HG03442 (cell line): ENCODE results near the gene HK1.

Source experiments
- ATAC-seq: cut with Tn5 transposase; IDR thresholded peaks from one replicate; pipeline ENCODE4 v1.9.1; 2021; ENCODE audit warnings: mild to moderate bottlenecking, moderate library complexity; ENCODE audit not compliant: unreplicated experiment

Gene HK1

DNA sequence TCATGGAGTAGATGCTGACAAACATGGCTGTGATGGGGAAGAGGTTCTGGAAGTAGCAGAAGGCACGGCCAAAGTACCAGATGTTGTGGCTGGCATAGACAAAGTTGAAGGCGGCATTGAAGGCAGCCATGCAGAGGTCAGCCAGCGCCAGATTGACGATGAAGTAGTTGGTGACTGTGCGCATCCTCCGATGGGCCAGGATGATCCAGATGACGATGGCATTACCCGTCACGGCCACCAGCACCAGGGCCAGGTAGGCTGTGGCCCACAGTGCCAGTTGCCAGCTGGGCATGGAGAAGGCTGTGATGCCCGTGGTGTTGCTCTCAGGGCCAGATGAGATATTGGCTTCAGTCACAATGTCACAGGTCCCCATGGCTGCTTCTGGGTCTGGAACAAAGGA, 137.7 kb downstream of the HK1 start:
- ATAC-seq = no peak

GRCh38 chr10:69416695-69417094, 138.4 kb downstream of the HK1 start, which contains the start of gene TACR2:
TSS of gene TACR2 (minus strand) at chr10:69416918. CDS start at chr10:69416323, 595 bp downstream.
- ATAC-seq = no peak

DNA sequence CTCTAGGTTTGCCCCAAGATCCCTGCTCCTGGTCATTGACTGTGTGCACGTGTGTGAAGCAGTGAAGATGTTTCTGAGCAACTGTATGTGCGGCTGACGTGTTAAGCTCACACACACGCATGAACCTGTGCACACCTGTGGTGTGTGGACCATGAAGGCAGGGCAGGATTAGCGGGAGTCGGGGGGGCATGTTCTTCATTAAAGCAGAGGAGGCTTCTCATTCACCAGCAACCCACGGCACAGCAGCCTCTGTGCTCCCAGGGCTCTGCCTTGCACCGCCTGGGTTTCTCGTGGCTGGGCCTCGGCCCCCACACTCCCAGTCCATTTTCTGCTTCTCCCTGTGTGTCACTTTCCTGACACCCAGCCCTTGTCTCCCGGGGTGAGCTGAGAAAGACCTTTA, 139.2 kb downstream of the HK1 start:
- ATAC-seq = no peak

DNA sequence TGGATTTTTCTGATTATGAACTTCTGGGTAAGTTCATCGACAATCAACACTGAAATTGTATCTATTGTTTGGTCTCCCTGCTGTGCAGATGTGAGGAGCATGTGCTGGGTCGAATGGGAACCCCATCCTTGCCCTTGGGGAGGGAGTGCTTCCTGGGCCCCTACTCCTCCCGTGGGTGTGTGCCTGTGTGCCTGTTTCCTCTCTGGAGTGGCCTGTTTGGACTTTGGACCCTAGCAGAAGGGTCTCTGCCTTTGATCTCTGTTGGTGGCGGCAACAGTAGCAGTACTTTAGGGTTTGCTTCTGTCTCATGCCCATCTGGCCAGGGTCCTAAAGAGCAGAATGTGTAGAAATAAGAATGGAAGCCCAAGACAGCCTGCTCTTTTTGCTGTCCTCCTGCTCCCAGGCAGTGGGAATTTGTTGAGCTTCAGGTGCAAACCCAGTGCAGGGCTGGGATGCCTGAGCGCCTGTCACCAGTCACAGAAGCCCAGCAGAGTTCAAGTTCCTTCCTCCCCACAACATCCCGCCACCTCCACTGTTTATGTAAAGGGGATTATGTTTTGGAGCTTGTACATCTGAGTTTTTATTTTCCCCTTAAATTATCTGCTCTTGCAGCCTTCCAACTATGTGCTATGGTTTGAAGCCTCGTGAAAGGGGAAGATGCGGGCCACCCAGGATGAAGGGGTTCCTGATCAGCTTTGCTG, 139.9 kb downstream of the HK1 start:
- no peak for ATAC-seq

DNA sequence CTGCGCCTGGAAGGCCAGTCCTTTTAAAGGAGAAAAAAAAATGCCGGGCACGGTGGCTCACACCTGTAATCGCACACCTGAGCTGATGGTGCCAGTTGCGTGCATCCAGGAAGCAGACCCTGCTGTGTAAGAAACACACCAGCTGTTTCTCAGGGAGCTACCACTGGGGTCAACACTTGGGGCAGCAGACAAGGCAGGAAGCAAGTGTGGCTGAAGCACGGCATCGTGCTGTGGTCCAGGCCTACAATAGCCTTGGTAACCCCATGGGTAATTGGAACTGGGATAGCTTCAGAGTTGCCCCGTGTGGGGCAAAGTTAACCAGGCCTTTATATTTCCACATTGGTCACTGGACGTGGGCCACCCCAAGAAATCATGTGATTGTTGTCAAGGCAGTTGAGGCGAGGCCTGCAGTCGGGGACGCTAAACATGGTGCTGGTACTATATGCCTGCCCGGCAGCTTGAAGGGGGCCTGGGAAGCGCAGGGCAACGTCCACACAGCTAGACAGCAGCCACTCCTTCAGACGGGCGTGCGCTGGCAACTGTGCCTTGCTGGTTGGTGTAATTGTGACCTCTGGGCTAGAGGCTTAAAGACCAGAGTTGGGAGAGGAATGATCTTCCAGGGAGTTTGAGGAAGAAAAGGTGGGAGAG, 140.9 kb downstream of the HK1 start:
- ATAC-seq = no peak

- no peak for ATAC-seq
Observed at GRCh38 chr10:69419744-69420126, 141.4 kb downstream of the HK1 start.

DNA sequence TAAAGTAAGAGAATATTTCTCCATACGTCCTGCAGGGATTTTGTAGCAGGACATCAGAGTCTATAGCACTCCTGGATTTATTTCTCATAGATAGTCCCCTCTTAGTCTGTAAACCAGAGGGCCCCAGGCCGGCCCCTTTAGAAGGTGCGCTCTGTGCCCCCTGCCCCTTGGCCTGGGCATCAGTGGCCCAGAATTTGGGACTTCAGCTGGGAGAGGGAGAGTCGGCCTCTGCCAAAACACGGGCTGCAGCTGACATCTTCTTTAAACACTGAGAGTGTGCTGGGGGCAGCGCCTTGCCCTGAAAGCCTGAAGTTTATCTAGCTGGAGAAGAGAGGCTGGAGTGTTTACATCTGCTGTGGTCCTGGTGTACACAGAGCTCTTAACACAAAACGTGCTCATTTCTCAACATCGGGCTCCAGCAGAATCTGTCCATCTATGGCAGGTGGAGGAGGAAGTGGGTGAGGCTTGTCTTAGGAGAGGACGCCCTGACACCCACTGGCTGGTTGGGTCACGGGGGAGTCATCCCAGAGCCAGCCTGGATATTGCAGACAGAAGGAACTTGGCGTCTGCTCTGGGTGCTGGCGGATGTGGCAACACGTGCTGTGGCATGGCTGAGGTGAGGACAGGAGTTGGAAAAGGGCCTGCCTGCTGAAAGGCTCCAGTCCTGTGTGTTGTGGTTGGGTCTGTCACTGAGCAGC, 143.5 kb downstream of the HK1 start:
- ATAC-seq = no peak

- no peak for ATAC-seq
Observed at GRCh38 chr10:69422676-69423075, 144.4 kb downstream of the HK1 start.

DNA sequence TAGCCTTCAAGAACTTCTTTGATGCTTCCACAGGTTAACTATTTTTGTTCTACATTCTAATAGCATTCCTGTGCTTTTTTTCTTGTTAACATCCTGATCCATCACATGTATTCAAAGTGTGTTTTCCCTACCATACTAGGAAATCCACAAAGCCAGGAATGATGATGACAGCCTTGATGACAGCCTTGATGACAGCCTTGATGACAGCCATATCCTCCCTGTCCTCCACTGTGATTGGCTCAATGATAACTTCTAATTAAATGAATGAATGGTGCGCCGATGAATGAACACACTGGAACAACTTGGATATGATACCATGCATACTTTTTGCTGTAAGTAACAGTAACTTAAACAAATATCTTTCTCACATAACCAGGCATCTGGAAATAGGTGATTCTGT, 146.7 kb downstream of the HK1 start:
- no peak for ATAC-seq

DNA sequence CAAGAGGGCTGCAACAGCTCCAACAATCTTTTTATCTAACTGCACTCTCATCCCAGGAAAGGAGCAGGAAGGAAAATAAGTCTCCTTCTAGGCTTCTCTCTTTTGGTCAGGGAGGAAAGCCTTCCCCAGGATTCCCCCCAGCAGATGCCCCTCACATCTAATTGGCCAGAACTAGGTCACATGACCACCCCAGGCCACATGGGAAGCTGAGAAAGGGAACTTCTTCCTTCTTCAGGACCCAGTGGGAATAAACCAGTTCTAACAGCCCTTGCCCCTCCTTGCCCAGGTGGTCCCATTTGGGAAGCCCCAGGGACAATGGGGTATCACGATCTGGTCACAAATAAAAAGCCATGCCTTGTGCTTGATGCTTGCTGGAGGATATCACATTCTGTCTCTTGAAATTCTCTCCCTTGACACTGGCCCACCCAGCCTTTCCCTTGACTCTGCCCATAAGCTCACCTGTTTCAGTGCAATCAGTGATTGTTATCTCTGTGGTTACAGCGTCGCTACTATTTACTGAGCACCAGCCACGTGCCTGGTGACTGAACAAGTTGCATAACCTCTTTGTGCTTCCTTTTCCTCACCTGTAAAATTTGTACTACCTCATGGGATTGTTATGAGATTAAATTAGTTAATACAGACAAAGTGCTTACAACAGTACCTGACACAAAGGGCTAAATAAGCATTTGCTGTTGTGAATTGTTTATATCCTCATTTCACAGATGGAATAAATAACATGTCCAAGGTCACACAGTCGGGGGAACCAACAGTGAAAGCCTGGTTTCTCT, 147.4 kb downstream of the HK1 start:
- no peak for ATAC-seq

- ATAC-seq = no peak
Observed at GRCh38 chr10:69426376-69426727, 148.1 kb downstream of the HK1 start.

DNA sequence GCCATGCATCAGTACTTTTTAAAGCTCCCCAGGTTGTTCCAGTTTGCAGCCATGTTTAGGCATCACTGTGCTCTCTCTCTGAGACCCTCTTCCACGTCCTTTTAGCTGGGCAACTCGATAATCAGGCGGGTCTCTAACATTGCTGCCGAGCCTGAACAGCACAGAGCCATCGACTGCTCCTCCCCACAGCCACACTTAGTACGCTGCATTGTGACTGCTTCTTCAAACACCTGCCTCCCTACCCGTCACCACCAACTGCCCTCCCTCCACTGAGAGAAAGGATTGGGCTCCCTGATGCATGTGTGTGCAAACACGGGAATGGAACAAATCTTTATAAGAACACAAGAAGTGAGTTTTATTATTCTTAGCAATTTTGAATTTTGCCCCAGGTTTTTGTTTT, 149.9 kb downstream of the HK1 start:
- ATAC-seq = no peak

DNA sequence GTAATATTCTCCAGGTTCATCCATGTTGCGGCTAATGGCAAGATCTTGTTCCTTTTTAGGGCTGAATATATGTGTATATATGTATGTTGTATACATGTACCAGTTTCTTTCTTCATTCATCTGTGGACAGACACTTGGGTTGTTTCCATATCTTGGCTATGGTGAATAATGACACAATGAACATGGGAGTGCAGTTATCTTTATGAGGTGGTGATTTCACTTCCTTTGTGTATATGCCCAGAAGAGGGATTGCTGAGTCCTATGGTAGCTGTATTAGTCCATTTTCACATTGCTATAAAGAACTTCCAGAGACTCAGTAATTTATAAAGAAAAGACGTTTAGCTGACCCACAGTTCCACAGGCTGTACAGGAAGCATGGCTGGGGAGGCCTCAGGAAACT, 155.9 kb downstream of the HK1 start:
- no peak for ATAC-seq

GRCh38 chr10:69434926-69435325, 156.6 kb downstream of the HK1 start:
- no peak for ATAC-seq

GRCh38 chr10:69435966-69436520, 157.7 kb downstream of the HK1 start:
- ATAC-seq = no peak

GRCh38 chr10:69437321-69438259, 159.3 kb downstream of the HK1 start:
- no peak for ATAC-seq

GRCh38 chr10:69438536-69439349, 160.4 kb downstream of the HK1 start:
- ATAC-seq = no peak

GRCh38 chr10:69439350-69439739, 161.0 kb downstream of the HK1 start:
- ATAC-seq = no peak

DNA sequence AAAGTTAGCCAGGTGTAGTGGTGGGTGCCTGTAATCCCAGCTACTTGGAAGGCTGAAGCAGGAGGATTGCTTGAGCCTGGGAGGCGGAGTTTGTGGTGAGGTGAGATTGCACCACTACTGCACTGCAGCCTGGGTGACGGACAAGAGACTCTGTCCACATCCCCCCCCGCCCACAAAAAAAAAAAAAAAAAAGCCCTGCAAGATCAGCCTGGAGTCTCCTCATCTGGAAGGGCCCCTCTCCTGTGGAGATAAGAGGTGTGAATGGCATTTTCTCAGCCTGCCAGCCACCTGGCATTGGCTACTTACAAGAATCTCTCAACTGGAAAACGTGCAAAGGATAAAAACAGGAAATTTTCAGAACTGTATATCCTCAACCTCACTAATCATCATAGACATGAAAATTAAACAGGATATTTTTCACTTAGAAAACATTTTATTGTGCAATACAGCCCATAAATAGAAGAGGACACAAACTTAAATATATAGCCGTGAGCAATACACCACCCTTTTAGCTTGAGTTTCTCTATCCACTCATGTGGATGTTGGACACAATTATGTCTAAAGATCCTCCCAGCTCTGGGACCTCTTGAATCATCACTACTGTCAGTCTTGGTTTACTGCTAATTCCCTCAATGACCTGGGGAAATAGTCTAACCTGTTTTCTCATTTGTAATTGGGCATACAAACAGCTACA, 161.7 kb downstream of the HK1 start:
- ATAC-seq = no peak
